ENCODE data around the gene SYNJ2BP.

SYNJ2BP gene

DNA sequence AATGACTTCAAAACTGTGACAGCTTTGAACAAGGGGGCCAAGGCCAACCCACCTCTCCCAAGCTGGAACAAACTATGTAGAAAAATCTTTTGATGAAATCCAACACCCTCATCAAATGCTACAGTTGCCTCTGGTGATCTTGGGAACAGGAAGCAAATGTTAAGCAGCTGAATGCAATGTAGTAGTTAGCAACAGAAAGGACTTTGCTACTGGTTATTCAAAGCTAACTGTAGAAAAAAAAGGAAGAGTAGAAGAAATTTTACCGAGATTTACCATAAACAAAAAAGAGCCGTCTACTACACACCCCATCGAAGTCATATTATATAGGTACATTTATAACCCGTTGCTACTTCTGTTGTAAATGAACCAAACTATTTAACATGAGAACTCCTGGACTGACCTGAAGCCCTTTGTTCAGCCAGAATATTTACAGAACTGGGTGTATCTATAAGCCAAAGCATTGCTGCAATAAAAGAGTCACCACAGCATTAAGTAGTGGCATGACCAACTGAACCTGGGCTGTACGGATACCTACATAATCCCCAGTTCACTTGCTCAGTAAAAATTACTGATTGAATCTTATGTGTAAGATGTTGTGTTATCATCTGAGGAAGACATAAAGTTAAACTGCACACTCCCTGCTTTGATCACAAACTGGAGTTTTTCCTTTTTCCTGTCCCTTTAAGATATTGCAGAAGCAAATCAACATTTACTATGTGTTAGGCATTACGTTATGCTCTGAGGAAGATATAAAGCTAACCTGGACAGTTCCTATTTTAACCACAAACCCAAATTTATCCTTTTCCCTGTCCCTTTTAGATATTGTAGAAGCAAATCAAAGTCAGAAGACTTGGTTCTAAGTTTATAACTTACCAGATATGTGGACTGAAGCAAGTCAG, 25.1 kb downstream of the SYNJ2BP start:
- no peaks in the 10 kb centered on the region for H3K9me3 ChIP-seq (ENCODE audit: control insufficient read depth, insufficient read depth, low read depth, low read length)
- H3K36me3 ChIP-seq (ENCODE audit: control insufficient read depth, insufficient read depth, low read length): peaks cover 8% of the 10 kb centered on the region; the same call in 1 of the 2 replicates
- H3K9ac ChIP-seq (ENCODE audit: low read length): no peak overlapping the region
- peaks cover 9% of the 10 kb centered on the region for H3K4me1 ChIP-seq (ENCODE audit: control insufficient read depth, insufficient read depth, low read length)
- no peaks in the 10 kb centered on the region for H3K27me3 ChIP-seq (ENCODE audit: control insufficient read depth, insufficient read depth, low read length)
- no peak overlapping the region for H3K4me3 ChIP-seq (ENCODE audit: low read depth, low read length)
- no peak overlapping the region for H3K27ac ChIP-seq (ENCODE audit: low read depth, low read length)

DNA sequence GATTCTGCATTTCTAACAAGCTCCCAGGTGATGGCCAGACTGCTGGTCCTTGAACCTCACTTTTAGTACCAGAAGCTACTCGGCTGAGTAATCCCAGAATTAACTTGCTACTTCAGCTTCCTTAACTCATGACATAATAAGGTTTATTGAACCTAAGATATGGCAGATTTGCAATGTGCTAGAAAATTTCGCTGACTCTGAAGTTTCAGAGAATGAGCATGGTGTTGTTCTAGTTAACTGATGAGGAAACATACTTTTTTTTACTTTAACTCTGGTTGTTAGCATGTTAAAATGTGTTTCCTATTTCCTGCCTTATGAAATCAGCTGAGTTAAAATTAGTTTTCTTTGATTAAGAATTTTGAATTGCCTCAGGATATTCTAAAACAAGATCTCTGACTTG, 34.4 kb downstream of the SYNJ2BP start:
- Histone ChIP-seq H3K27me3 (ENCODE audit: control insufficient read depth, insufficient read depth, low read length) (no peaks in the 10 kb centered on the region), H3K4me3 (ENCODE audit: low read depth, low read length) (no peak overlapping the region), H3K36me3 (ENCODE audit: control insufficient read depth, insufficient read depth, low read length) (peaks cover 3% of the 10 kb centered on the region; the same call in 1 of the 2 replicates), H3K4me1 (ENCODE audit: control insufficient read depth, insufficient read depth, low read length) (peaks cover 13% of the 10 kb centered on the region), H3K9me3 (ENCODE audit: control insufficient read depth, insufficient read depth, low read depth, low read length) (no peaks in the 10 kb centered on the region), H3K27ac (ENCODE audit: low read depth, low read length) (no peak overlapping the region), H3K9ac (ENCODE audit: low read length) (no peak overlapping the region)

DNA sequence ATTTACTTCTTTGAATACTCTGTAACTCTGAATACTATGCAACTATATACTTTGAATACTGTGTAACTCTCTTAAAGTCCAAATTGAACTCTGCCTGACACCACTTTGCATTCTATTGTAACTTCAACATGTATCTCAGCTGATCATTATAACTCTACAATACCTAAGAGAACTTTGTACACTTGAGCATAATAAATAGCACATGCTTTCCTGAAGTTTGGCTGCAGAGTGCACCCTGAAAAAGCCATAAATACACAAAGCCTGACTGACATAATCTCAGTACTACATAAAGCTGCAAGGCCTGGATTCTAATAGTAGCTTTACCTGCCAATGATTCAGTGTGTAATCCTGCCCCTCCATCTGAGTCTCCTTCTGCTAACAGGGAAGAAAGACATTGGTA, 36.1 kb downstream of the SYNJ2BP start:
- Histone ChIP-seq H3K4me3 (ENCODE audit: low read depth, low read length) (no peak overlapping the region), H3K9me3 (ENCODE audit: control insufficient read depth, insufficient read depth, low read depth, low read length) (no peaks in the 10 kb centered on the region), H3K27me3 (ENCODE audit: control insufficient read depth, insufficient read depth, low read length) (no peaks in the 10 kb centered on the region), H3K27ac (ENCODE audit: low read depth, low read length) (no peak overlapping the region), H3K4me1 (ENCODE audit: control insufficient read depth, insufficient read depth, low read length) (peaks cover 13% of the 10 kb centered on the region), H3K9ac (ENCODE audit: low read length) (no peak overlapping the region), H3K36me3 (ENCODE audit: control insufficient read depth, insufficient read depth, low read length) (peaks cover 3% of the 10 kb centered on the region; the same call in 1 of the 2 replicates)

DNA sequence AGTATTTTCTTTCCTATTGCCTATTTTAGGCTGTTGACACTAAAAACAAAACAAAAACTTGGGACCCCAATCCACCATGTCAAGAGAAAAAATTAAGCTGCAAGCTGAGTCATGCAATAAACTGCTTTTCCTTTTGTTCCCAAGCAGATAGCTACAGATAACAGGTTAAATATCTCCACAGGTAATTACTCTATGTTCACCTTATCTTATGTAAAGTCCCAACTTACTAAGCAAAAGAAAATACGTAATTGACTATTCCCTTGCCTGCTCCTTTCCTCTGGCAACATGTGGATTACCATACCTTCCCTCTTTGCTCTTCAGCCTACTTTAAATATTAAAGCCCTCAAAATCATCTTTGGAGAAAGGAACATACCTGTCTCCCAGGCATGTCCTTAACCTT, 38.2 kb downstream of the SYNJ2BP start:
- H3K4me3 ChIP-seq (ENCODE audit: low read depth, low read length): no peak overlapping the region
- peaks cover 13% of the 10 kb centered on the region for H3K4me1 ChIP-seq (ENCODE audit: control insufficient read depth, insufficient read depth, low read length)
- peaks cover 18% of the 10 kb centered on the region for H3K36me3 ChIP-seq (ENCODE audit: control insufficient read depth, insufficient read depth, low read length)
- H3K27me3 ChIP-seq (ENCODE audit: control insufficient read depth, insufficient read depth, low read length): no peaks in the 10 kb centered on the region
- H3K9ac ChIP-seq (ENCODE audit: low read length): no peak overlapping the region
- peak overlapping the region; percentile 57; the same call in 1 of the 2 replicates for H3K27ac ChIP-seq (ENCODE audit: low read depth, low read length)
- H3K9me3 ChIP-seq (ENCODE audit: control insufficient read depth, insufficient read depth, low read depth, low read length): no peaks in the 10 kb centered on the region
